Measurements from ENCODE around the gene ACOT9. TPM values are rescaled to one million over a fixed set of nuclear protein-coding genes. Genes with fewer than 3 reads are reported as not detected.
"Not testable (repeated sequence)": the region's sequence is repeated elsewhere in the genome, so short reads cannot be mapped to it uniquely, and the experiment has no call there.

ACOT9 gene
- total and polyA plus RNA-seq, 2 donors (not counting 3 experiments of a cell fraction or from before 2014, with no cell fraction given): 38.4 to 83.1 TPM

- Histone ChIP-seq H3K9me1 (replicated peaks; ENCODE audit: control insufficient read depth, extremely low read depth, insufficient read depth, low read length) (no peaks in the 10 kb centered on the region), H3K27ac (ENCODE audit: insufficient read depth, low read depth, low read length) (no peak overlapping the region), H3K9me3 (replicated peaks; ENCODE audit: control insufficient read depth, insufficient read depth, low read length) (no peaks in the 10 kb centered on the region), H3K27me3 (ENCODE audit: control insufficient read depth in 2 of 2, insufficient read depth in 2 of 2, low read length in 2 of 2) (no peaks in the 10 kb centered on the region), H3K4me1 (ENCODE audit: control insufficient read depth, extremely low read depth, insufficient read depth, low read length) (no peaks in the 10 kb centered on the region), H3K9ac (replicated peaks; ENCODE audit: extremely low read depth, insufficient read depth, low read length) (no peak overlapping the region), H4K20me1 (replicated peaks; ENCODE audit: control insufficient read depth, extremely low read depth, insufficient read depth, low read length) (no peaks in the 10 kb centered on the region), H2AFZ (ENCODE audit: low read depth, low read length) (no peak overlapping the region), H3K4me3 (replicated peaks in 1 of 3; ENCODE audit: insufficient read depth in 1 of 3, low read depth in 1 of 3, low read length in 3 of 3) (no peak overlapping the region), H3K79me2 (ENCODE audit: control insufficient read depth, insufficient read depth, low read length) (no peaks in the 10 kb centered on the region), H3K36me3 (ENCODE audit: control insufficient read depth in 2 of 2, extremely low read depth in 1 of 2, insufficient read depth in 2 of 2, low read length in 2 of 2) (no peaks in the 10 kb centered on the region), H3K4me2 (ENCODE audit: insufficient read depth, low read length) (no peak overlapping the region)
- dilution Hi-C loops (cut with MboI; ENCODE audit: extremely low pct_ligation_motif_present, low sequenced_read_pairs): no loop called here
- TF ChIP-seq JUN (IDR thresholded peaks at IDR 0.05; ENCODE audit: borderline replicate concordance, insufficient read depth, insufficient read length, low read depth) (no peak), POLR2A (IDR thresholded peaks at IDR 0.05; ENCODE audit: low read depth, low read length) (no peak), MYC (IDR thresholded peaks at IDR 0.05; ENCODE audit: low read depth, low read length) (no peak), EZH2 (IDR thresholded peaks at IDR 0.05; ENCODE audit: borderline replicate concordance, low read depth, low read length, severe bottlenecking) (no peak), CTCF (IDR thresholded peaks at IDR 0.05; ENCODE audit: extremely low read depth in 1 of 2, insufficient read depth in 1 of 2, low read depth in 1 of 2, low read length in 2 of 2) (no peak), POLR2AphosphoS5 (IDR thresholded peaks at IDR 0.05; ENCODE audit: insufficient read depth, low read depth, low read length) (no peak), GATA2 (IDR thresholded peaks at IDR 0.05; ENCODE audit: insufficient read depth, insufficient read length, low read depth, low read length) (no peak), MAX (IDR thresholded peaks at IDR 0.05; ENCODE audit: insufficient read depth, insufficient read length) (no peak), FOS (IDR thresholded peaks at IDR 0.05; ENCODE audit: borderline replicate concordance, insufficient read depth, low read length) (no peak)
- no peak for FAIRE-seq
- intact Hi-C loops (cut with micrococcal nuclease): no loop called here
- POLR2A ChIA-PET: no interaction called here
- no TSS peak for BruUV-seq (replicated peaks)
- CTCF ChIA-PET: no interaction called here
- DNase-seq (ENCODE audit: low read depth, low spot score): no peak
Measured at GRCh38 chrX:23660766-23661132, 82.3 kb downstream of the ACOT9 start.

GRCh38 chrX:23660083-23660765 lies 82.9 kb downstream of the ACOT9 start:
- dilution Hi-C loops (cut with MboI; ENCODE audit: extremely low pct_ligation_motif_present, low sequenced_read_pairs); BruUV-seq (replicated peaks); H3K79me2 ChIP-seq (ENCODE audit: control insufficient read depth, insufficient read depth, low read length); POLR2A ChIA-PET; intact Hi-C loops (cut with micrococcal nuclease); FAIRE-seq; H3K9me1 ChIP-seq (replicated peaks; ENCODE audit: control insufficient read depth, extremely low read depth, insufficient read depth, low read length); H3K36me3 ChIP-seq (ENCODE audit: control insufficient read depth in 2 of 2, extremely low read depth in 1 of 2, insufficient read depth in 2 of 2, low read length in 2 of 2); CTCF ChIA-PET; H2AFZ ChIP-seq (ENCODE audit: low read depth, low read length); H4K20me1 ChIP-seq (replicated peaks; ENCODE audit: control insufficient read depth, extremely low read depth, insufficient read depth, low read length); H3K27ac ChIP-seq (ENCODE audit: insufficient read depth, low read depth, low read length); H3K4me3 ChIP-seq (replicated peaks in 1 of 3; ENCODE audit: insufficient read depth in 1 of 3, low read depth in 1 of 3, low read length in 3 of 3); H3K4me2 ChIP-seq (ENCODE audit: insufficient read depth, low read length); H3K4me1 ChIP-seq (ENCODE audit: control insufficient read depth, extremely low read depth, insufficient read depth, low read length); DNase-seq (ENCODE audit: low read depth, low spot score); H3K9me3 ChIP-seq (replicated peaks; ENCODE audit: control insufficient read depth, insufficient read depth, low read length); H3K9ac ChIP-seq (replicated peaks; ENCODE audit: extremely low read depth, insufficient read depth, low read length); H3K27me3 ChIP-seq (ENCODE audit: control insufficient read depth in 2 of 2, insufficient read depth in 2 of 2, low read length in 2 of 2): not testable (repeated sequence)
